Inflammatory macrophage (primary cell): ENCODE results near the gene GPA33.

ENCODE experiments used
- DNase-seq, 2 donors: peaks; one replicate each; pipeline ENCODE4 v3.0.0-alpha.2; 2020 to 2022
- total RNA-seq, 18 experiments: gene quantifications; one replicate each; lab custom pipeline; 2026; ENCODE audit warnings: mixed read lengths in 6 of 18, inconsistent platforms in 2 of 18; lab: John Stamatoyannopoulos, UW

Gene GPA33, protein sequence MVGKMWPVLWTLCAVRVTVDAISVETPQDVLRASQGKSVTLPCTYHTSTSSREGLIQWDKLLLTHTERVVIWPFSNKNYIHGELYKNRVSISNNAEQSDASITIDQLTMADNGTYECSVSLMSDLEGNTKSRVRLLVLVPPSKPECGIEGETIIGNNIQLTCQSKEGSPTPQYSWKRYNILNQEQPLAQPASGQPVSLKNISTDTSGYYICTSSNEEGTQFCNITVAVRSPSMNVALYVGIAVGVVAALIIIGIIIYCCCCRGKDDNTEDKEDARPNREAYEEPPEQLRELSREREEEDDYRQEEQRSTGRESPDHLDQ
- total RNA-seq = 0.16 to 9.7 (median 1.3) reads per million in 18 experiments

GRCh38 chr1:167090314-167090942, at the start of gene GPA33:
GPA33 (minus strand) TSS chr1:167090377; CDS start chr1:167090287, 90 bp downstream.
- DNase-seq = peak; percentile 79 to 94

DNA sequence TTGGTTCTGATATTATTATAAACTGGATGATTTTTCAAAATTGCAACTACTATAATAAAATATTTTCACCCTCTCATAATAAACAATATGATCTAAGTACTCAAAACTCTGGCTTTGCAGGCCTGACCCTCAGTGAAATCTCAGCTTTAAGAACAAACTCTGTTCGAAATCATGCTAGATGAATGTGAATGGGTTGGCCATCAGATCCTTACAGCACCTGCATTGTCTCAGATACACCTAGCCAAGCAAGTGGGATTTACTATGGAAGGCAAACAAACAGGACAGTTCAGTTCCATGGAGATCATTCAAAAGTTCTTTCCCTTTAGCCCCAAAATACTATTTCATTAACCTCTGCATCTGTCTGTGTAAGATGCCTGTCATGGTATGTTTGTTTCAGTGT, 48.5 kb upstream of the GPA33 start:
- no peak for DNase-seq

- no peak for DNase-seq
Observed at GRCh38 chr1:167137793-167138510, 47.8 kb upstream of the GPA33 start.

DNA sequence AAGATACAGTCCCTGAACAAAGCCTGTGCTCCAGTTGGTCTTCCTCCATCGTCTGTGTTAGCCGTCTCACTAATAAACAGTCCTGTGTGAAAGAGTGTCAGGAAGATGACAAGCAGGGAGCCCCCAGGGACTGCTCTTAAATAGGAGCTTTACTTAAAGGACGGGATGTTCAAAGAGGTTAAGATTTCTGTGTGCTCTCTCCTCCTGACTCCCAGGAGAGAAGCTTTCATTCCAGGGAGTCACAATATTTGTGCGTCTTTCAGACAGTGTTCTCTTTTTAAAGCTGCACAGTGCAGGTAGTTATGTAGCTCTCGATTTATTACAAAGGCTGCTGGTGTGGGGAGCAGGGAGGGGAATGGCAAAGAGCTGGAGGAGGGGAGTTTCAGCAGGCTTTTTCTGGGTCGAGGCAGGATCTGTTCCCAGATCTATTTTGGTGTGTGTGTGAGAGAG, 47.2 kb upstream of the GPA33 start:
- DNase-seq = no peak

DNA sequence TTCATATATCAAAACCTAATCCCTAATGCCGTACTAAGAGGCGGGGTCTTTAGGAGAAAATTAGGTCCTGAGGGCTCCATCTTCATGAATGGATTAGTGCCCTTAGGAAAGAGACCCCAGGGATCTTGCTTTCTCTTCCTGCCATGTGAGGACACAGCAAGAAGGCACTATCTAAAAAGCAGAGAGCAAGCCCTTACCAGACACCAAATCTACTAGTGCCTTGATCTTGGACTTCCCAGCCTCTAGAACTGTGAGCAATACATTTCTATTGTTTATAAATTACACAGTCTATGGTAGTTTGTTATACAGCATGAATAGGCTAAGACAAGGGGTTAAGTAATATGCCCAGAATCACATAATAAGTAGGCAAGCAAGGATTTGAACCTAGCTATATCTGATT, 46.6 kb upstream of the GPA33 start:
- DNase-seq = no peak

GRCh38 chr1:167136191-167136614, 46.0 kb upstream of the GPA33 start:
- no peak for DNase-seq

GRCh38 chr1:167135281-167135840, 45.2 kb upstream of the GPA33 start:
- DNase-seq = no peak

GRCh38 chr1:167132301-167133010, 42.3 kb upstream of the GPA33 start:
- DNase-seq = no peak

DNA sequence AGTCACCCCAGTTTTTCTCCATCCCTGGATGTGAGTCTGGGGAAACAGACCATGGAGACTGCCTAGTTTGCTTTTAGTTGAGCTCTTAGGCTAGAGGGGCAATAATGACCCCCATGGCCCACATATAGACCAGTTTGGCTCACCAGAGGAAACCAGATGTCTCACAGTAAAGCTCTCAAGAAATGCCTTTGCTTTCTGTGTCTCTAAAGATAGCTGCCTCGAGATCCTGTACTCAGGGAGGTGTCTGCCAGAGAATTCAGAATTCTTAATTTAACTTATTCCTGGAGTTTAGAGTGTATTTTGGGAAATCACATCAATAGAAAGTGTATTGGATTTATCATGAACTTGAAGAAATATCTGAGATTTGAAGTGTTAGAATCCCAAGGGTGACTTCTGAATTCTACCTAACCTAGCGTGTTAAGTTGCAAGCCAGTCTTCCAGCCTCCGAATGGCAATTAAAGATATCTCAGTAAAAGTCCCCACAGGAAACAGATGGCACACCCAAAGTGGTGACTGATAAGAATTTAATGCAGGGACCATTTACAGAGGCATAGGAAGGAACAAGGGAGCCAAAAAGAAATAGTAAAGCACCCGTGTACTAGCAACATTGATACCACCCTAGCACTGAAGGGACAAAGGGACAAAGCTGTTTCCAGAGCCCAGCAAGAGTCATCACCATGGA, 40.8 kb upstream of the GPA33 start:
- no peak for DNase-seq

DNA sequence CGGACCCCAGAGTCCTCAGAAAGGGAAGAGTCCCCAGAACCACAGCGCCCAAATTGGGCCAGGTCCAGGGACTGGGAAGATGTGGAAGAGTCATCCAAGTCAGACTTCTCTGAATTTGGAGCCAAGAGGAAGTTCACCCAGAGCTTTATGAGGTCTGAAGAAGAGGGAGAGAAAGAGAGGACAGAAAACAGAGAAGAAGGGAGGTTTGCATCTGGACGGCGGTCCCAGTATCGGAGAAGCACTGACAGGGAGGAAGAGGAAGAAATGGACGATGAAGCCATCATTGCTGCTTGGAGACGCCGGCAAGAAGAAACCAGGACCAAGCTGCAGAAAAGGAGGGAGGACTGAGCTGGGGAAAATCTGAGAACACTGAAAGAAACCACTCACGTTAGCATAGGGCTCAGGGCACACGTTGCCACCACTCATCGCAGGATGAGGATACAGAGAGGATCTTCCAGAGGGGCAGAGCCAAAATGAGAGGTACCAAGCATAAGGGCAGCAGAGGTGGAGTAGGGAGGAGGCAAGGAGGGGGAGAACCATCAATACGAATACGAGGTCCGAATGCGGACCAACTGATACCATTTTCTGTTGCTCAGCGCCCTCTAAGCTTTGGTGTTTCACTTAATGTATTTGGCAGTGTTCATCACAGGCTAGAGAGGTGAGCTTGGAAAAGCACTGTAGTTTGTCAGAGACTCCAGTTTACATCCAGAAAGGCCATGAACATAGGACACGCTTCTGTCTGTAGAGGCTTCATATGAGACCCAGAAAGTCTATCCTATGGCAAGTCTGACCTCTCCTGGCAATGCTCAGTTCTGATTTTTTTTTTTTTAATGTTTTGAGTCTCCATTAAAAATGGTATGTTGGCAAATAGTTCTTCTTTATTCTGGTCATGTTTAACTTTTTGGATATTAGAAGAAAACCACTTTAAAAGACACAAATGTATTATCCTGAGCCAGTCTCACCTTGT, 38.4 kb upstream of the GPA33 start:
- peak in 1 of 2 donors; percentile 13 for DNase-seq

DNA sequence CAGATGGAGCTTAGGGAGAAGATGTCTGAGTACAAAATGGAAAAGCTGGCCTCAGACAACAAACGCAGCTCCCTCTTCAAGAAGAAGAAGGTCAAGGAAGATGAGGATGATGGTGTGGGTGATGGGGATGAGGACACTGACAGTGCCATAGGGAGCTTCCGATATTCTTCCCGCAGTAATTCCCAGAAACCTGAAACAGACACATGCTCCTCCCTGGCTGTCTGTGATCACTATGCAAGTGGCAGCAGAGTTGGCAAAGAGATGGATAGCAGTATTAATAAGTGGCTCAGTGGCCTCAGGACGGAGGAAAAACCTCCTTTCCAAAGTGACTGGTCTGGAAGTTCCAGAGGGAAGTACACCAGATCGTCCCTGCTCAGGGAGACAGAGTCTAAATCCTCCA, 37.5 kb upstream of the GPA33 start:
- no peak for DNase-seq

- no peak for DNase-seq
Observed at GRCh38 chr1:167127236-167127635, 37.1 kb upstream of the GPA33 start.

DNA sequence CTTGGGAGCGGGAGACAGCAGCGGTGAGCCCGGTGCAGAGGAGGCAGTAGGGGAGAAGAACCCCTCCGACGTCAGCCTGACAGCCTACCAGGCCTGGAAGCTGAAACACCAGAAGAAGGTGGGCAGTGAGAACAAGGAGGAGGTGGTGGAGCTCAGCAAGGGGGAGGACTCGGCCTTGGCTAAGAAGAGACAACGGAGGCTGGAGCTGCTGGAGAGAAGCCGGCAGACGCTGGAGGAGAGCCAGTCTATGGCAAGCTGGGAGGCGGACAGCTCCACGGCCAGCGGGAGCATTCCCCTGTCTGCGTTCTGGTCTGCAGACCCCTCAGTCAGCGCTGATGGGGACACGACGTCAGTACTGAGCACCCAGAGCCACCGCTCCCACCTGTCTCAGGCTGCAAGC, 36.6 kb upstream of the GPA33 start:
- DNase-seq = no peak

DNA sequence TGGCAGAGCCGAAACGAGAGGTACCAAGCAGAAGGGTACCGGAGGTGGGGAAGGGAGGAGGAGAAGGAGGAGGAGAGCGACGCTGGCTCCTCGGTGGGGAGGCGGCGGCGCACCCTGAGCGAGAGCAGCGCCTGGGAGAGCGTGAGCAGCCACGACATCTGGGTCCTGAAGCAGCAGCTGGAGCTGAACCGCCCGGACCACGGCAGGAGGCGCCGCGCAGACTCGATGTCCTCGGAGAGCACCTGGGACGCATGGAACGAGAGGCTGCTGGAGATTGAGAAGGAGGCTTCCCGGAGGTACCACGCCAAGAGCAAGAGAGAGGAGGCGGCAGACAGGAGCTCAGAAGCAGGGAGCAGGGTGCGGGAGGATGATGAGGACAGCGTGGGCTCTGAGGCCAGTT, 36.1 kb upstream of the GPA33 start:
- no peak for DNase-seq

DNA sequence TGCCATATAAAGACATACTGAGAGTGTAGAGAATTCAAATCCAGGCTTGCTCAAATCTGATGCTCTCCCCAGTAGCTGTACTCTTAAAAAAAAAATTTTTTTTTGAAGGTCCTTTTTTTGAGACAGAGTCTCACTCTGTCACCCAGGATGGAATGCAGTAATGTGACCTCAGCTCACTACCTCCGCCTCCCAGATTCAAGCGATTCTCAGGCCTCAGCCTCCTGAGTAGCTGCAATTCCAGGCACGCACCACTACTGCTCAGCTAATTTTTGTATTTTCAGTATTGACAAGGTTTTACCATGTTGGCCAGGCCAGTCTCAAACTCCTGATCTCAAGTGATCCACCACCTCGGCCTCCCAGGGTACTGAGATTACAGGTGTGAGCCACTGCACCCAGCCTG, 32.4 kb upstream of the GPA33 start:
- DNase-seq = no peak

DNA sequence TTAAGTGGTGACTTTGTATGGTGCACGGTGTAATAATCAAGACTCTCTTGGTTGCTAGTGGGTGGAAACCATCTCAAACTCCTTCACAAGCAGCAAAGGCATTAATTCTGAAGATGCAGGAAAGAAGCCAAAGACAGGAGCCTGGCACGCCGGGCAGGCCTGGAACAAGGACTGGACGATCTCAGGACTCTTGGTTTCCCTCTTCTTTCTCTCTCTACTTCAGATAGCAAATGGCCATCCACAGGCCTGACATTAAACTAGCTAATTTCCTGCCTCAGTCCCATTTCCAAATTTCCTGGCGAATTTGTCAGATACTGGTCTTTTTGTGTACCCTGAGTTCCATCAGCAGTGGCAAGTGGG, 31.9 kb upstream of the GPA33 start:
- no peak for DNase-seq

- peak; percentile 45 to 57 for DNase-seq
Observed at GRCh38 chr1:167121375-167122120, 31.4 kb upstream of the GPA33 start.

GRCh38 chr1:167120899-167121298, 30.7 kb upstream of the GPA33 start:
- DNase-seq = no peak

GRCh38 chr1:167119696-167120095, 29.5 kb upstream of the GPA33 start:
- DNase-seq = no peak

- no peak for DNase-seq
Observed at GRCh38 chr1:167118188-167118587, 28.0 kb upstream of the GPA33 start.
